LNCaP clone FGC (cell line): ENCODE data around the gene HIVEP2.

Source experiments
- DNase-seq: peaks from one replicate; pipeline ENCODE4 v3.0.0-alpha.2; 2011; ENCODE audit warnings: low read depth
- H3K4me3 ChIP-seq: 2 replicates; pipeline ENCODE4 v1.5.1; 2011; ENCODE audit warnings: mild to moderate bottlenecking, low read depth, low read length, control low read depth
- CTCF ChIP-seq: IDR thresholded peaks from 2 replicates; pipeline ENCODE4 v1.5.1; 2012; ENCODE audit warnings: mild to moderate bottlenecking; ENCODE audit not compliant: control insufficient read depth, insufficient read depth; ENCODE audit errors: extremely low read depth

The HIVEP2 gene

GRCh38 chr6:142731611-142732010 is 213.4 kb downstream of the HIVEP2 start:
- H3K4me3 ChIP-seq, result no peak overlapping the region
- no peak for TF ChIP-seq CTCF
- DNase-seq, result no peak

- TF ChIP-seq CTCF, result no peak
- no peak for DNase-seq
- H3K4me3 ChIP-seq, result no peak overlapping the region
These were observed 215.4 kb downstream of the HIVEP2 start for GRCh38 chr6:142729618-142730017.

- H3K4me3 ChIP-seq, result no peak overlapping the region
- no peak for TF ChIP-seq CTCF
- DNase-seq, result no peak
These were observed 216.0 kb downstream of the HIVEP2 start for GRCh38 chr6:142728910-142729481.

GRCh38 chr6:142728364-142728763 is 216.6 kb downstream of the HIVEP2 start:
- no peak for TF ChIP-seq CTCF
- no peak overlapping the region for H3K4me3 ChIP-seq
- DNase-seq, result no peak

GRCh38 chr6:142726616-142727015 is 218.4 kb downstream of the HIVEP2 start:
- H3K4me3 ChIP-seq, result no peak overlapping the region
- no peak for DNase-seq
- no peak for TF ChIP-seq CTCF

GRCh38 chr6:142725024-142725770 is 219.8 kb downstream of the HIVEP2 start:
- H3K4me3 ChIP-seq, result no peak overlapping the region
- TF ChIP-seq CTCF, result no peak
- no peak for DNase-seq

- H3K4me3 ChIP-seq, result no peak overlapping the region
- no peak for TF ChIP-seq CTCF
- no peak for DNase-seq
These were observed 222.1 kb downstream of the HIVEP2 start for GRCh38 chr6:142722841-142723240.
